ENCODE results near the gene TMOD1.

TMOD1 gene

DNA sequence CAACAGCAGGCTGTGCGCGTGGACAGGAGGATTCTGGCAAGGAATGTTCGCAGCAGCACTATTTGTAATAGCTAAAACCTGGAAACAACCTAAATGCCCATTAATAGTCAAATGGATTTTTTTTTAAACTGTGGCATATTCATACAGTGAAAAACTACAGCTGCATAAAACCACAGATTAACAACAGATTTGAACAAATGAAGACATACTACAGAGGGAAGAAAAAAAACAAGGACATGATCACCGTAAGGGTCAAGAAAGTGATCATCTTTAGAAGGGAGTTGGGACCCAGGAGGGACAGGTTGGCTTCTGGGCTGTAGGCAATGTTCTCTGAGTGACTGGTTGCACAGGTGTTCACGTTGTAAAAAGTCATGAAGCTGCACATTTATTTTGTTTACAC is 1.2 kb upstream of the TMOD1 start:
- no peak for DNase-seq

DNA sequence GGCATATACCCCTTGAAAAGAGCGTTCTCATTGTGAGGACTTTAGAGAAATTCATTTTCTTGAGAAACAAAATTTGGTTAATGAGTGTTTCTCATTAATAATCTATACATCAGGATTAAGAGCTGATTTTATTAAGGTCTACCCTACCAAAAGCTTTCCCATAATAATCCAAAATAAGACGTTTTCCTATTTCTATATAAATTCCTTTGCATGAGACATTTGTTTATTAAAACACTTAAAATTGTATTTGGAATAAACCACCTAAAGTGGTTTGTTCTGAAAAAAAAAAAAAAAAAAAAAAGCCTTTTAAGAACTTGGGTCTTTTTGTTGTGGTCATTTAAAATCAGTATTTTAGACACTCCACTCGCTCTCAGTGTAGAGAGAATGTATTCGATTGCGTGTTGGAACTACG is 695 bp upstream of the TMOD1 start:
- DNase-seq = no peak

DNA sequence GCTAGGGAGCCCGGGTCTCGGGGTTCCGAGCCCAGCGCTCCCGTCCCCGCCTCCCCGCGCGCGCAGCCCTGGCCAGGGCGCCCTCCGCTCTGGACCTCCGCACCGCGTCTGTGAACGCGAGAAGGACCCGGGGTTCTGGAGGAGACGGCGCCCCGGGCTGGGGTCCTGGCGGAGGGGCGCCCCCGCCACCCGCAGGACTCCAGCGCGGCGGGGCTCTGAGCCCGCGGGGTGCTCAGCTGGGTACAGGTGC is 431 bp downstream of the TMOD1 start:
- DNase-seq = no peak

DNA sequence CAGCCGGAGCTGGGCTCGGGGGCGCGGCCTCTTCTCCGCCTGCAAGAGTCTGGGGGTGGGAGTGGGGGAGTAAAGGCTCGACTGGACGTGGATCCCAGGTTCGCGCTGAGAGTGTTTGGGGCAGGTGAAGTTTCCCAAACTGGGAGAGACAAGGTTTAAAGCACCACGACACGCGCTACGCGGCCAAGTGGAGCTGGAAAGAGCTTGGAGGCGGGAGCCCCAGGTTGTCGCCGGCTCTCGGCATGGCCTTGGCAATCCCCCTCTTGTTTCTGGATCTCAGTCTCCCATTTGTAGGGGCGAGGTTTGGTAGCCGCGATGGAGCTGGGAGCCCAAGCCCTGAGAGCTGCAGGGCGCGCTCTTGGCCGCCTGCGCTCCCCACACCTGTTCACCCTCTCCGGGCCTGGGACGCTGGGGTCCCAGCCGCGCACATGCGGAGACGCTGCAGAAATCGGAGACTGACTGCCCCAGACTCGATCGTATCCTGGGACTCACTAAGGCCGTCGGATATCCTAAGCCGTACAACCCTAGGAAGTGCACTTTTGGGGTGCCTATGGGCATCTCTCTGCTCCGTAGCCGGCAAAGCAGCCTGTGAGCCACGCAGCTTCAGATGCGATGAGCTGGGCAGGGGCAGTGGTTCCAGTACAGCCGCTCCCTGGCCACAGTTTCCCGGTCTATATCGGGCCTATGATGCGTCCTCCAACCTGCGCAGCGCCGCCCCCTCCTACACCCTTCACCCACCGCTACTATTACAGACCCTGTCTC is 937 bp downstream of the TMOD1 start:
- DNase-seq = peak in 1 of 2 experiments; percentile 30

DNA sequence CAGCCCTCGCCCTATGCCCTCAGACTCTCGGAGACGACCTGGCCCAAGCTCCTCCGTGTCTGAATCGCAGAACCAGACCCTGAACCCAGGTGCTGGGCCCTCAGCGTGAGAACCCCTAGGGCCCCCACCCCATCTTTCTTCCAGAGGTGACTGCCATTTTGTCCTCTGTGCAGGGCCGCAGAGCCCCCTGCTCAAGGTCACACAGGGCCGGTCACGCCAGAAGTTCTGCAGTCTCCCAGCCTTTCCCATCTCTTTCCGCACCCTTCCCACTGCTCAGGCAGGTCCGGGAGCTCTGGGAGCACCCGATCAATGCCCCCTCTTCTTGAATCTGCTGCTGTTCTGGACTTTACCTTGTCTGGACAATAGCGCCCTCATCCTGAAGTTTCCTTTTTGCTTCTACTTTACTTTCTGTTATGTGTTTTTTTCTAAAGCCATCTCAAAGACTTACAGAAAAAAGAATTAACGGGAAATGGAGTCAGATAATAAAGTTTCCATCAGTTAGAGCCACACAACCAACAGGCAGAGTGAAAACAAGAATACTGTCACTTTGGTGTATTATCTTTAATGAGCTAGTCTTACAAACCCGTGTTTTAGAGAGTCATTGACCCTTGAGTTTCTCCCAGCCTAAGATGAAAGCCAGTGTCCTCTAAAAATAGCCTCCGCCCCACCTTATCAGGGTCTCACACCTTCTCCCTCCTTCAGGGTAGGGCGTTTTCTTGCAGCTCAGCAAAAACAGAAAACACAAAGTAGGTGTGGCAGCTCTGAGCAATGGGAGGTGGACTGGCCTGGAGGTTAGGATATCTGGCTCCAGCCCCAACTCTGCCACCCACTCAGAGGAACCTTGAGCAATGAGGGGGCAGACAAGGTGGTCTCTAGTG is 1.8 kb downstream of the TMOD1 start:
- no peak for DNase-seq

DNA sequence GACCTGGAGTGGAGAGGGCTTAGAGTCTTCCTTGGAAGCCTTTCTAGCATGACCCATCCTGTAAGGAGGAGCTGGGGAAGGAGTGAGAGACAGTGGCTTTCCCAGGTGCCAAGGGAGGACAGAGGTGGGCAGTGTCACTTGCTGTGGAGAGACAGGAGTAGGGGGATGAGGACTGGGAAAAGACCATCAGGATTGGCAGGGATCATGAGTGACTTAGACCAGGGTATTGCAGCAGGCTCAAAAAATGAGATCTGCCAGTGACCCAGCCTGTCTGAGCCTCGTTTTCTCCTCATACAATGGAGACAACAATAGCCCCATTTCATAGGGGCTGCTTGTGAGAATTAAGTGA is 2.4 kb downstream of the TMOD1 start:
- no peak for DNase-seq

DNA sequence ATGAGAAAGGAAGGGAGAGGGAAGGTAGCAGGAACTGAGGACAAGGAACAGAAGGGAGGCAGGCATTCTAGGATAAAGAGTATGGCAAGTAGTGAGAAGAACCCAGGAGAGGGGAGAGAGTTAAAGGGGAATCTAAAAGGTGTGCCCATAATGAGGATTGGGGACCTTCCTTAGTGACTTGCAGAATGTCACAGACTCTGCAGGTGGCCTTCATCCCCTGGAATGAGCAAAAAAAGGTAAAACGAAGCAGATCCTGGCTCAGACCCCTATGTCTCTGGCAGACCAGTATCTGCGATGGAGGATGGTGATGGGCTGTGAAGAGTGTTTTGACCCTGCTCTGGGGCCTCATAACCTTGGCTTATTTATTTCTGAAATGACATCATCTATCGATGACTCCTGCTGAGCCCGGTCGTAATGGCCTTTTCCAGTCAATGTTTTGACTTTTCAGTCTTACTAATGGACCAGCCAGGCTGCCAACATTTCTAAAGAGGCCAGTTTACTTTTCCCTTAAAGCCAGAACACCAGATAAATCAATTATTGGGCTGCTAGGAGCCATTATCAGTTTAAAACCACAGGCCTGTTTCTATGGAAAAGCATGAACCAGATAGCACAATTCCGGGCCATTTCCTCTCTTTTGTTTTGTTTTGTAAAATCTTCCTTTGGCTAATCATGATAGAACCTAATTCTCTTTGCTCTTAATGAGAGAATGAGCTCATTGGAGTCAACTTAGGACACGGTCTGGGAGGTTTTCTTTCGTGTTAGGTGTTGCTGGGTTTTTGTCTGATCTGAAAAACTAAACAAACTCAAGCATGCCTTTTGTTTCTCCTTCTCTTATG is 3.1 kb downstream of the TMOD1 start:
- no peak for DNase-seq

DNA sequence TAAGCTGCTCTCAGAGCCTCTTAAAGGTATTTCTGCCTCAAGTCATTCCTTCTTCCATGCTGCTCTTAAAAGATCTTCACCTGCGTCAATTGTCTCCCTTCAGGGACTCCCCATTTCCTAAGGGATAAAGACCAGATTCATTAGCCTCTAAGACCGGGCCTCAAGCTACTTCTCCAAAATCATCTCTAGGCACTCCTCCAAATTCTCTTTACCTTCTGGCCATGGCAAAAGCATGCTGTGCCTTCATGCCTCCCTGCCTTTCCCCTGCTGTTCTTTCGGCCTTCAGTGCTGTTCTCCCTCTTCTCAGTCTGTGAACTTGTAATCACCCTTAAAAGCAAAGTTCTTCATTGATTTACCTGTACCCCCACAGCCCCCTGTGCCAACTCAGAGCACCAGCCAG is 4.4 kb downstream of the TMOD1 start:
- no peak for DNase-seq

DNA sequence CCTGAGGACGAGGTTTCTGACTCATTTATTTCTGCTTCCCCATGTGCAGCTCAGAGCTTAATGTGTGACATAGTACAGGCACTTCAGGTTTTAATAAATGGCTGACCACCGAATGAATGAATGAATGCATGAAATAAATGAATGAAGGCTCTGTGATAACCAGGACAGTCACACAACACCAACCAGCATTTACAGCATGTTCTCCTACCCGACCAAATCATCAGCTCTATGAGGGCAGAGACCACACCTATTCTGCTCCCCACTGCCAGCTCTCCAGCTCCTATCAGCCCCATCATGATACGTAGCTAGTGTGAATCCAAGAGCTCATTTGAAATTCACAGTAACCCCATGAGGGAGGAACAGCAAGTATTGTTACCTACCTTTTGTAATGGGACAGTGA is 4.8 kb downstream of the TMOD1 start:
- DNase-seq = no peak

DNA sequence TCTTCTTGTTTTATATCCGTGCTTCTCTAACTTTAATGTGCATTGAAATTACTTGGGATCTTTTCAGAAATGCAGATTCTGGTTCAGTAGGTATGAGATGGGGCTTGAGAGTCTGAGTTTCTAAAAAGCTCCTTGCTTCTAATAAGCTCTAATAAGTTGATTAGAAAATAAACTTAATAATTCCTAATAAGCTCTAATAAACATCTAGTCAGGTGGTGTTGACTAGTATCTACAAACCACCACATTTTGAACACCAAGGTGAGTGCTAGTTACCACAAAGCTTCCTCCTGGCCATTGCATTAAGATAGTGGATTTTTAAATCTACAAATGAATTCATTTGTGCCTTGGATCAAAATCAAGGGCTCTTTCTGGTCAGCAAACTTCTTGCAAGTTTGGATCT is 5.3 kb downstream of the TMOD1 start:
- DNase-seq = no peak

DNA sequence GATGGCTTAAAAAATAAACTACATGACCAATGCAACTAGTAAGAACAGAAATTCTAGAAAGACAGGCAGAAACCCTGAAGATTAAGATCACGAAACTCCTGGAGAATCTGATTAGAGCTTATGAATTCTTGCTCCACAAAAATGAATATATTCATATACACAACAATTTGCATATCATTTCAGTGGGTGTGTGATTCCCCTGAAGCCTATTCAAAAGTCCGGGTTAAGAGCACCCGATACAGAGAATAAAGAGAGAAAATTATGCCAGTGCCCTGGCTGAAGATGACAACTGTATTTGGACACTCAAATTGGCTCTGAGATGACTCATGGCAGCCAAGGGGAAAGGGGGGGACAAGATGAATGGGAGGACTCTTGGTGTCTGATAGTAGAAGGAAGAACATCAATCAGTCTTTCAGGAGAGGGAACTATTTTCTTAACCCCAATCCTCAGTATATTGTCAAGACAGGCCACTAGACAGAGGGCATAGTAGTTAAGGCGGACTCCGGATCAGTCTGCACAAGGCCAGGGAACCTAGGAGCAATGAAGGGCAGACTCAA is 6.0 kb downstream of the TMOD1 start:
- peak in 1 of 2 experiments; percentile 16 for DNase-seq

DNA sequence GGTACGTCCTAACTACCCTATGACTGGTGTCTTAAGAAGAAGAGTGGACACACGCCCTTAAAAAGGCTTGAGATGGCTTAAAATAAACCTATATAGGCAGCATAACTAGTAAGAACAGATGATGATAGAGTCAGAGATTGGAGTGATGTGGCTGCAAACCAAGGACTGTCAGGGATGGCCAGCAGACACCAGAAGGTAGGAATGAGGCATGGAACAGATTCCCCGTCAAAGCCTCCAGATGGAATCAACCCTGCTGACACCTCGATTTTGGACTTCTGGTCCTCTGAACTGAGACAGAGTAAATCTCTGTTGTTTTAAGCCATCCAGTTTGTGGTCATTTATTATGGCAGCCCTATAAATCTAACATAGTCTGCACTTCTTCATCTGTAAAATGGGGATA is 7.4 kb downstream of the TMOD1 start:
- no peak for DNase-seq

DNA sequence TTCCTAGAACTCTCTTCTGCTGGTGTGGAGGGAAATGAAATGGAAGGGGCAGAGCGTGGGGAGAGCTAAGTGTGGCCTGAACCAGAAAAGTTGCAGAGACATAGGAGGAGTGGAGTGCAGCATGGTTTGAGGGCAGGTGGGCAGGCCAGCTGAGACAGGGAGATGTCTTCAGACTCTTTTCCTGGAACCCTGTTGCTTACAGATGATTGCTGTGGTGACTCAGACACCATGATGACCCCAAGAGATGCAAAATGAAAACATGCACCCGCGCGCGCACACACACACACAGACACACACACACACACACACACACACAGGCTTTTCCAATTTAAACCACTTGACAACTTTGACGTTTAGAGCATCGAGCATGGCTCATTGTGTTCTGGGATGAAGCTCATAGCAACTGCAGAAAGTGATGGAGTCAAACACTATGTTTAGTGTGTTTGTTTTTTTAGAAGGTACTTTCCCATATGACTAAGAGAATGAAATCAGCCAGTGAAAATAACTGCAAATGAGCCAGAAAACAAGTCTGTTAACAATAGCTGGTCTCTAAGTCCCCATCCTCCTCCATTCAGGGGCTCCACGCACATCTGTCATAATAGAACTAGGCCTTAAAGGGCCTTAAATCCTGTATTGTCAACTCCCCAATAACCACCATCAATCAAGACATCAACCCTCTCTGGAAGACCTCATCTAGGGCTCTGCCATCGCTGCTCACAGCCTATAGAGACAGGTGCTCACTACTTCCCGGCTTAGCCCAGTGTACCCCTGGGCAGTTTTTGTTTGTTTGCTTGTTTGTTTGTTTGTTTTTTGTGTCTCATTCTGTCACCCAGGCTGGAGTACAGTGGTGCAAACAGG is 9.6 kb downstream of the TMOD1 start:
- DNase-seq = no peak

DNA sequence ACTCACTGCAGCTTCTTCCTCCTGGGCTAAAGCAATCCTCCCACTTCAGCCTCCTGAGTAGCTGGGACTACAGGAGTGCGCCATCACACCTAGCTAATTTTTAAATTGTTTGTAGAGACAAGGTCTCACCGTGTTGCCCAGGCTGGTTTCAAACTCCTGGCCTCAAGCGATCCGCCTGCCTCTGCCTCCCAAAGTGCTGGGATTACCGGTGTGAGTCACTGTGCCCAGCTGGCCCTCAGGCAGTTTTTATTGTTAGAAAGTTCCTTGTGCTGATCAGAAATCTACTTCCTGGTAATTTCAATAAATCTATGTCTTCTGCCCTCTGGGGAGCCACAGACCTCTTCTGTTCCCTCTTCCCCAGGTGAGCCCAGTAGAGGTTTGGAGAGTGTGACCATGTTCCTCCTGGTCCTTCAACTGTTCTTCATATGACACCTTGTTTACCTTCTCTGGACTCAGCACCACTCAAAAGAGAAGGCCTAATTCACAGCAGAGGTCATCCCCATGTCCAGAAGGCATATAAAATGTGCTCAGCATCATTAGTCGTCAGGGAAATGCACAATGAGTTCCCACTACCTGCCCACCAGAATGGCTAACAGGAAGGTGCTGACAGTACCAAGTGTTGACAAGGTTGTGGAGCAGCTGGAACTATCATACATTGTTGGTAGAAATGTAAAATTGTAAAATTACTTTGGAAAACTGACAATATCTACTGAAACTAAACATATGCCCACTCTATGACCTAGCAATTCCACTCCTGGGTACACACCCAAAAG is 10.4 kb downstream of the TMOD1 start:
- no peak for DNase-seq

DNA sequence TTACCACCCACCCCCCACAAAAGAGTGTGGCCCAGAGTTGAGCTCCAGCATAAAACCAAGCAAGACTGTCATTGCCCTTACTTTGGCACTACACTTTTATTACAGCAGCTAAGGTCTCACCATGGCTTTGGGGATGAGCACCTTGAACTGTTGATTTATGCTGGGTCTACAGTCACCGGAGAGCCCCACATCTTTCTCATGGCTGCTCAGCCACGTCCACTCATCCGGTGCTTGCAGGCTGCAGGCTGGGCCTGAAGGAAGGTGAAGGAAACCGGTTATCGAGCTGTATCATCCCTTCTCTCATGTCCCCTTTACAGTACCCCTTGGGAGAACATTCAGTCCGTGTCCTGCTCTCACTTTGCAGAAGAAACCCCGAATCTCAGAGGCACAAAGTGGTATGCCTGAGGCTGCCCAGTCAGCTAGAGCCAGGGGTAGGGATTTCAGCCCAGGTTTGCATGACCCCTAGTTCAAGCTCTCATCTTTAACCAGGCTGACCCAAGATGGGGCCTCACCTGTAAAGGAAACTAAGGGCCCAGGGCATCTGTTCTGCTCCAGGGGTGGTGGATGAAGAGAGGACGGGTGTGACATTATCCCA is 11.6 kb downstream of the TMOD1 start:
- DNase-seq = no peak

DNA sequence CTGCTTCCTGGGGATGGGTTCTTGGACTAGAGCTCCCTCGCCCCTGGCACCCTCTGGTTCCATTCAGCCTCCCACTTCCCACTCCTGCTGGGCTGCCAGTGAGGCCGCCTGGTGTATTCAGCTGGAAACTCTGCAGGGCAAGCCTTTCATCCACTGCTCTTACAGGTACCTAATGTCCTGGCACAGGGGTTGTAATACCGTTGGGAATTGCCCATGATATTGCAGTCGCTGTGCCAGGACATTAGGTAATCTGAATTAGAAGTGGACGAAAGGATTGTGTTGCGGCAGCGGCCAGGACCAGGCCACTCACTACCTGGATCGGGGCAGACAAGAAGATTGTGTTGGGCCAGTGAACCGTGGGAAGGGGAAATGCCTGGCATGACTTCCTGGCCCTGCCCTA is 13.1 kb downstream of the TMOD1 start:
- no peak for DNase-seq

DNA sequence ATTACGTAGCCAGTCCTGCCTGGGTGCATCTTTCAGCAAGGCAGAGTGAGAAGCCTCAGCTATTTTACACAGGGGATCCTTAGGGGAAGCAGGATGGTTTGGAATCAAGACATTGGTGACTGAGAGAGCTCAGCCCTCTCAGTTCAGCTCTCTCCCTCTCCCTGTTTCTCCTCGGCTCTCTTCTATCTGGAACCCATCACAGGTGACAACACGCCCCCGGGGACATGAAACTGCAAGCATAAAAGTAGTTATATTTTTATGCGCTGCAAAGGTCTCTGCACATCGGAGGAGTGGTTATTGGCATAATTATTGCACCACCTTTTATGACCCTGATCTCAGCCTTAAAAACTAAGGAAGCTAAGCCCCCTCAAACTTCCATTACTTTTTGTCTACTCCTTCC is 14.2 kb downstream of the TMOD1 start:
- DNase-seq = no peak

DNA sequence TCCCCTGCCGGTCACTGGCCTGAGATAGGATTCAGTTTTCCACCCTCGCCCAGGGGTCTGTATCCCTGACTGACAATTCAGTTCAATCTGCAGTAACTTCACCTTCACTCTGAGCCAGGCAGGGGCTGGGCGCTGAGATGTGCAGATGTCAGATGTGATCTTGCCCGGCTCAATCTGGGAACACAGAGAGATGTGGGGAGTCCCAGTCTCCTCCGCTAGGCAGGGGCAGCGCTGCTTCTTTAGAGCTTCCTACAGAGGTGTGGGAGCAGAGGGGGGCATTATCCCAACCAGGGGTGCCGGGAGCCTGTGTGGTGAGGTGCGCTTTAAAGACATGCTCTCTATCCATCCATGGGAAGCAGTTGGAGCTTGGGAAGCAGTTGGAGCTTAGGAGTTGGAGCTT is 14.6 kb downstream of the TMOD1 start:
- no peak for DNase-seq

DNA sequence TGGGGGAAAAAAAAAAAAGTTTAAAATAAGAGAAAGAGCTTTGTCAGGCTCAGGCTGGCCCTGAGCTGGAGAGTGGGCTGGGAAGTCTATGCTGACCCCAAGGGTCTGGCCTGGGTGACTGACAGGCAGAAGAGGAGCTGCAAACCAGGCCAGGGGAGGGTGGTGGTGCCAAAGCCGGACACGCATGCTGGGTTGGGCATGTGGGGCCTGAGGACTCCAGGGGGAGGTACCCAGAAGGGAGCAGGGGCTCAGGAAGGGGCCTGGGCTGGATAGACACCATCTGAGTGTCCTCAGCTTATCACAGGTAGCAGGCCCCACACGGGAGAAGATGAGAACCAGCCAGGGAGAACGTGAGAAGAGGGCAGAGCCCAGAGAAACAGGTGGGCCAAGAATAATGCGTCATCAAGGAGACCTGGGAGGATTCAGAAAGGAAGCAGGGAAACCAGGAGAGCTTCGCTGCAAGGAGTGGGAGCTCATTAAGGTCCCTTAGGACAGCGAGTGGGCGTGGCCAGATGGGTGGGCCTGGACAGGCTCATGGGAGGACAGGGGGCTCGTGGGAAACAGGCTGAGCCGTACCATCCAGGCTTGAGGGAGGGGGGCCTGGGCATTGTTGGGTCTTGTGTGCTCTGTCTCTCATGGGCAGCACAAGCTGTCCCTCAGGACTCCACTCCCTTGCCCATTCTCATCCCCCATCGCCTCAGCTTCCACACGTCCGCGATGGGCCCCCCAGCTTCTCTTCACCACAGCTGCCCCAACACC is 16.0 kb downstream of the TMOD1 start:
- no peak for DNase-seq

DNA sequence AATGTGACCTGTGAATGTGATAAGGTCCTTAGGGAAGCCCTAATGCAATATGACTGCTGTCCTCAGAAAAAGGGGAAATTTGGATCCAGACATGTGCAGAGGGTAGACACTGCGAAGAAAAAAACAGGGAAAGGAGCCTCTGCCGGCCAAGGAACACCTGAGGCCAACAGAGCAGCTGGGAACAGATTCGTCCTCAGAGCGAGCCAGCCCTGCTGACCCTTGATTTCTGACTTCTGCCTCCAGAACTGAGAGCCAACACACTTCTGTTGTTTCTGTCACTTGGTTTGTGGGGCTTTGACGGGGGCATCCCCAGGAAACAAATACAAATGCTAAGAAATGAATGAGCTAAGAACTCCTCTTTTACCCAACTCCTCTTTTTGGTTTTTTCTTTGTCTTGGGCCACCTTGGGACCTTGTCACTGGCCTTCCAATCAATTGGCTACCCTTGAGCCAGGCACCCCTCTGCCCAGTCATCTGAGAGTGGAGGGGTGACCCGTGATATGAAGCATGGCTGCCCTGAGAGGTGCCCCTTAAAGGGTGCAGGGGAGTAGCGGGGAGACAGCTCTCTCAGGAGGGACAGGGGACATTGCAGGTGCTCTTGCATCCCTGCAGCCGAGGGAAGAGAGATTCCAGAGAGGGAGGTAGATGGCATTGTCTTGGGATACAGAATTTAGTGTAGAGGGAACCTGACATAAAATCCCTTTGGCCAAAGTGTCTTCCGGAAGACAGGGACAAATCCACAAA is 16.9 kb downstream of the TMOD1 start:
- no peak for DNase-seq

All from NCI-H526 (cell line).